GM21381 (cell line): ENCODE results near the gene ATP9A.
"Not testable (repeated sequence)": the region's sequence is repeated elsewhere in the genome, so short reads cannot be mapped to it uniquely, and the experiment has no call there.

Experiments used
- ATAC-seq: cut with Tn5 transposase; IDR thresholded peaks from one replicate; pipeline ENCODE4 v1.9.1; 2021; ENCODE audit warnings: mild to moderate bottlenecking, moderate library complexity; ENCODE audit not compliant: unreplicated experiment

The ATP9A gene

GRCh38 chr20:51757226-51757625, 11.0 kb downstream of the ATP9A start:
- no peak for ATAC-seq

- ATAC-seq: peak; percentile 51
Measured at GRCh38 chr20:51756653-51757052, 11.5 kb downstream of the ATP9A start.

DNA sequence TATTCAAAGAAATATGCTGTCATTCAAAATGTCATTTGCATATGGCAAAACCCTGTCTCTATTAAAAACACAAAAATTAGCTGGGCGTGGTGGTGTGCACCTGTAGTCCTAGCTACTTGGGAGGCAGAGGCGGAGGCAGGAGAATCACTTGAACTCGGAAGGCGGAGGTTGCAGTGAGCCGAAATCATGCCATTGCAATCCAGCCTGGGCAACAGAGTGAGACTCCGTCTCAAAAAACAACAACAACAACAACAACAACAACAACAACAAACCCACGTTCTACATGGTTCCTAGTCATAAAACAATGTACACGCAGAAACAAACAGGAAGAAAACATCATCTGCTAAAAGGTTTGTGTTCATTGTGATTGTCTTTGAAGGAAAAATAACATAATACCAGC, 15.0 kb downstream of the ATP9A start:
- ATAC-seq: not testable (repeated sequence)

- no peak for ATAC-seq
Measured at GRCh38 chr20:51752343-51752951, 15.7 kb downstream of the ATP9A start.

DNA sequence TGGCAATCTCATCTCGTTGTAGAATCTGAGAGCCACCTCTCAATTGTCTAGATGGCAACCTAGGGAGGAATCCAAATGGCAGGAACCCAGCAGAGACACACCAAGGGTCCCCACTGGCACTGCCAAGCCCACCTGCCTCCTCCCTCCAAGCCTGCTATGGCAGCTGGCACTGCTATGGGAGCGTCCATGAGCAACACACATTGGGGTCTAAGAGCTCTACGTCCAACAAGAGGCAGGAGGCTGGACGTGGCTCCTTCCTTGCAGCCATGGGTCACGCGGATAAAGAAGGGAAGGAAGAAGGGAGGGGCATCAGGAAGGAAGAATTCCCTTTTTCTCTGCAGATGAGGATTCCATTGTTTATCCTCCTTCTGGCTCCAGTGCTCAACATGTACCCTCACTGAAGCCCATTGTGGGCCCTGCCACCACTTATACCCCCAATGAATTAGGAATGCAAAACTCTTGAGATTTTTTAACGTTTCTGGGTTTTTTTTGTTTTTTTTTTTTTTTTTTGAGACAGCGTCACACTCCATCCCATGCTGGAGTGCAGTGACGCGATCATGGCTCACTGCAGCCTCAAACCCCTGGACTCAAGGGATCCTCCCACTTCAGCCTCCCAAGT, 17.3 kb downstream of the ATP9A start:
- ATAC-seq: no peak

DNA sequence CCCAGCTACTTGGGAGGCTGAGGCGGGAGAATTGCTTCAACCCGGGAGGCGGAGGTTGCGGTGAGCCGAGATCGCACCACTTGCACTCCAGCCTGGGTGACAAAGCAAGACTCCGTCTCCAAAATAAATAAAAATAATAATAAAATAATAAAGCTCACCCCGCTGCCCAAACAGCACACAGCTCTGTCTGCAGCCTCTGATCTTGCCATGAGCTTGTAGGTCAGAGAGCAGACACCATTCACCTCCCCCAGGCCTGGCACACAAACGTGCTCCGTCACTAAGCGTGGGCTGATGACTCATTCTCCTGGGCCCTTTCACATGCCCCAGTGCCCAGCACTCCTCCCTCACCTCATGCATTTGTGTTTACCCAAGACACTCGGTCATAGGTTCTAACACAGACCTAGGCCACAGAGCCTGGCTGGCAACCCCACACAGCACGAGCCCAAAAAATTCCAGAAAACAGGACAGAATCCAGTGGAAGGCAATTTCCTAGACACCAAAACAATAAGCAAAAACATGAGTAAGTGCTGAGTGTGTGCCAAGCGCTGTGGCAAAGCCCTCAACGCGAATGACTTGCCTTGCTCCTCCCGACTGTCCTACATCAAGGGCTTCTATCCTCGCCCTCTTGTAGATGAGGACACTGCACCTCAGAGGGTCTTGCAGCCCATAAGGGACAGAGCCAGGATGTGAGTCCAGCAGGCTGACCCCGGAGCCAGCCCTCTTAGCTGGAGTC, 18.0 kb downstream of the ATP9A start:
- no peak for ATAC-seq

- no peak for ATAC-seq
Measured at GRCh38 chr20:51749674-51750036, 18.5 kb downstream of the ATP9A start.

DNA sequence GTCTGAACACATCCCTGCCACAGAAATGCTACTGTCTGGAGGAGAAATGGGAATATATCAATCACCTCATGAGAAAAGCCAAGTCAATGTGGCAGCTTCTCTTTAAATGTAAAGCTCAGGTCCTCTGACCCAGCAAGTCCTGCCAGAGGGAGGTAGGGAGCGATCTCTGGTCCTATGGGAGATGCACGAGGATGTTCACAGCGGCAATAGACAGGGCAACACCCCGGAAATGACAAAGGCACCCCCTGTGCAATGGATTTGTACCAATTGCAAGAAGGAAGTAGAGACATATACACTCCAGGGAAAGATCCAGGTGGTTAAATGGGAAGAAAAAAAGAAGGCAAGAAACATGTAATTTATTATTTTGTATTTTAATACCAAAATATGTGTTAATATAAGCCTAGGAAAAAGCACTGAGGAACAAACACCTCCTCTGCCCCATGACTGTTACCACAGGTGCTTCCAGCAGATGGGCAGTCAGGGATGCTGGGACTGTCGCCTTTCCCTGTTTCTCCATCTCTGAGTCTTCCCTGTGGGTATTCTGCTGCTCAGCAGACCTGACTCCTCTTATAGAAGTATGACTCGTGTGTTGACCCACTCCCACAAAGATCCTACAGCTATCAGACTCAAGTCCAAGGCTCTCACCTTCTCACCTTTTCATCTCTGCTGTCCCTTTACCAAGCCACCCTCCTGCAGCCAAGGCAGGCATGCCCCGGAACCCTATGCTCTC, 20.8 kb downstream of the ATP9A start:
- ATAC-seq: no peak

- no peak for ATAC-seq
Measured at GRCh38 chr20:51745804-51746203, 22.4 kb downstream of the ATP9A start.

DNA sequence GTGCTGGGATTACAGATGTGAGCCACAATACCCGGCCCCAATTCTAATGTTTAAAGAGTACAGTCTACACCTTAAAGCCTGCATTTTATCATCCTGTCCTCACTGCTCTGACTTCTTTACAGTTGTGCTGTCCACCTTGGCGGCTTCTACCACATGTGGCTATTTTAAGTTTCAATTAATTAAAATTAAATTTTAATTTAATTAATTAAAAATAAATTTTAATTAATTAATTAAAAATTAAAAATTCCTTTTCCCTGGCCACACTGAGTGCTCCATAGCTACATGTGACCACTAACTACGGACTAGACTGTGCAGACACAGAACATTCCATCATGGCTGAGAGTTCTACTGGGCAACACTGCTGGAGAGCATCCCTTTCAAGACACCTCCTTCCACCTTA, 27.4 kb downstream of the ATP9A start:
- ATAC-seq: no peak

- ATAC-seq: not testable (repeated sequence)
Measured at GRCh38 chr20:51740308-51740707, 27.9 kb downstream of the ATP9A start.

GRCh38 chr20:51739722-51740249, 28.4 kb downstream of the ATP9A start:
- no peak for ATAC-seq

DNA sequence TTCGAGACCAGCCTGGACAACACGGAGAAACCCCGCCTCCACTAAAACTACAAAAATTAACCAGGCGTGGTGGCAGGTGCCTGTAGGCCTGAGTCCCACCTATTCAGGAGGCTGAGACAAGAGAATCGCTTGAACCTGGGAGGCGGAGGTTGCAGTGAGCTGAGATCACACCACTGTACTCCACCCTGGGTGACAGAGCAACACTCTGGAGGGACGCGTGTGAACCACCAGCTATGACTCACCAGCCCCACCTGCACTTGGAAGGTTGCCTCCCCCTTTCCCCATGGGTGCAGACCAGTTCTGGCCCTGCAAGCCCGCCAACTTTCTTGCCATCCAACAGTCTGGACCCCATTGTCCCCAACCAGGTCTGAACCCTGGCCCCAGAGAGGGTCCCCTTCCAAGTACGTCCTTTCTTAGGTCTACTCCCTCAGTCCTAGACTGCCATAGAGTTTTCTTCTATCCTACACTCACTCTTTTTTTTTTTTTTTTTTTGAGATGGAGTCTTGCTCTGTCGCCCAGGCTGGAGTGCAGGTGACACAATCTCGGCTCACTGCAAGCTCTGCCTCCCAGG, 29.2 kb downstream of the ATP9A start:
- no peak for ATAC-seq

- not testable (repeated sequence) for ATAC-seq
Measured at GRCh38 chr20:51738261-51738660, 29.9 kb downstream of the ATP9A start.

DNA sequence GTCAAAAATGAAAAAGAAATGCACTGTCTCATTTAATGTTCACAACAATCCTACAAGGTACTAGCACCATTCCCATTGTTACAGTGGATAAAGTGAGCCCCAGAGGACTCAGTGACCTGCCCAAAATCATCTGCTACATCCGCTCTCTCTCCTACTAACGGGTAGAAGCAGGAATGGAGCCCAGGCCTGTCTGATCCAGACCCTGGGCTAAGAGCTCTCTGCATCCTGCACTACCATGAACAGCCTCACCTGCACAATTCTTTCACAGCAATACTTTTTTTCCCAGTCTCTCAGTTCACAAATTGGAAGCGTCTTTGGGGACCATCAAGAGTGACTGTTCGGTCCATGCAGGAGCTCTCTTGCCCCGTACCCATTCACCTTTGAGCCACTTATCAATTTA, 31.2 kb downstream of the ATP9A start:
- no peak for ATAC-seq

DNA sequence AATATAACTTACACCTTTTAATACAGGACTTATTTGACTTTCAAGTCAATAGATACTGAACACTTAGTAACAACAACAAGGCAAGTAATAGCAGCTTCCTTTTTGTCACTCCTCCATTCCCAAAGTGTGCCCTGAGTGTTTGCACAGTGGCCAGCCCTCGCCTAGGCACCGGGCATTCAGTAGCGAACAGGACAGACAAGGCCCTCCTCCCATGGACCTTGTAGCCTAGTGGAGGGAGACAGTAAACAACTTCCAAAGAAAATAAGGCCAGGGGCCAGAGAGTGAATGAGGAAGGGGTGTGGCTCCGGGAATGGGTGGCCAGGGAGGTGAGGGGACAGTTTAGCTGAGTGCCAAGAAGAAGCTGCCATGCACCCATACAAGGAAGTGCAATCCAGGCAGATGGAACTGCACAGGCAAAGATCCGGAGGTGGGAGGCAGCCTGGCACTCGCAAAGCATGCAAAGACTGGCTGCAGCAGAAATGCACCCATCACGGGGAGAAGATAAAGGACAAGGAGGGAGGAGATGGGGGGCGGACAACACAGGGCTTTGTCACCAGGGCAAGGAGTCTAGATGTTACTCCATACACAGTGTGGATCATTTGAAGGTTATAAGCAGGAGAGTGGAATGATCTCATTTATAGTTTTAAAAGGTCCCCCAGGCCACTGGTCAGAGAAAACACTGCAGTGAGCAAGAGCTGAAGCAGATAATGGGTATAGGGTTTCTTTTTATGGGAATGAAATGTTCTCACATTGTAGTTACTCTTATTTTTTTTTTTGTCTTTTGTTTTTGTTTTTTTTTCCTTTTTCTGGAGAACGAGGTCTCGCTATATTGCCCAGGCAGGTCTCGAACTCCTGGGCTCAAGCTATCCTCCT, 32.2 kb downstream of the ATP9A start:
- no peak for ATAC-seq

DNA sequence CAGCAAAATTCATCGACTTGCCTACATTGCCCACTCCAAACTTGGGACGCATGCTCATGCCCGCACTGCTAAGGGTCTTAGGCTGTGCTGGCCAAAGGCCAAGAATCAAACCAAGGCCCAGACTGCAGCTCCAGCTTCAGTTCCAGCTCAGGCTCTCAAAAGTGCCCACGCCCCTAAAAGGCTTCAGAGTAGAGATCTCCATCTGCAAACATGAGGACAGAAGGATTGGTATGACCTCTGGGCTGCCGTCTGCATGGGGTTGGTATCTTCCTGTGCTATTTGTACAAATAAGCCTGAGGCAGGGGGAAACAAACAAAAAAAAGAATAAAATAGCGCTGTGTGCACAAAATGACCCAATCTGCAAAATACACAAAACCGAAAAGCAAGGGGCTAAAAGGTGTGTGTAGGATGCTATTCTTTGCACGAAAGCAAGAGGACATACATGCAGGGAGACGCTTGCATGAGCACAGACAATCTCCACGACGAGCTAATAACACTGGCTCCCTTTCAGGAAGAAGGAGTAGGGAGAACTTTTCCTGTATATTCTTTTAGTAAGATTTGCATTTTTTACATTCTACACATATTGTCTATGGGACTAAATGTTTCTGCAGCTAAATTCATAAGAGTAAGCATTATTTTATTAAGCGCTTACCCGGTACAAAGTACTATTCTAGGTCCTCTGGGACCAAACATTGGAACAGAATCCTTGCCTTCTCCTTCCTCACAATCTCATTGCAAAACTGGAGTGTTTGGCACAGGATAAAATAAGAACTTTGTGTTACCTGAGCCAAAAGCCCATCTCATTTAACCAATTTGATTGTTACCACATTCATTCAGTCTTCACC, 33.1 kb downstream of the ATP9A start:
- ATAC-seq: no peak

DNA sequence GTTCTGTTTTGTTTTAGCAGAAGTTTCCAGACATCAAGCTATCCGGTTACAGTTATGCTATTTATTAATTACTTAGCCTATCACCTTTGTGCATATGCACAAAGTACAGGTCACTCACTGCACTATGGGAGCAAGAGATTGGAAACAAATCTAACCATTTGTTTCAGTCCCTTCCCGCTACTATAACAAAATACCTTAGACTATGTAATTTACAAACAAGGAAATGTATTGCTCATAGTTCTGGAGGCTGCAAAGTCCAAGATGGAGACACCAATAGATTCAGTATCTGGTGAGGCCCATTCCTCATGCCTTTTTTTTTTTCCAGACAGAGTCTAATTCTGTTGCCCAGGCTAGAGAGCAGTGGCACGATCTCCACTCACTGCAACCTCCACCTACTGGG, 35.1 kb downstream of the ATP9A start:
- ATAC-seq: no peak

DNA sequence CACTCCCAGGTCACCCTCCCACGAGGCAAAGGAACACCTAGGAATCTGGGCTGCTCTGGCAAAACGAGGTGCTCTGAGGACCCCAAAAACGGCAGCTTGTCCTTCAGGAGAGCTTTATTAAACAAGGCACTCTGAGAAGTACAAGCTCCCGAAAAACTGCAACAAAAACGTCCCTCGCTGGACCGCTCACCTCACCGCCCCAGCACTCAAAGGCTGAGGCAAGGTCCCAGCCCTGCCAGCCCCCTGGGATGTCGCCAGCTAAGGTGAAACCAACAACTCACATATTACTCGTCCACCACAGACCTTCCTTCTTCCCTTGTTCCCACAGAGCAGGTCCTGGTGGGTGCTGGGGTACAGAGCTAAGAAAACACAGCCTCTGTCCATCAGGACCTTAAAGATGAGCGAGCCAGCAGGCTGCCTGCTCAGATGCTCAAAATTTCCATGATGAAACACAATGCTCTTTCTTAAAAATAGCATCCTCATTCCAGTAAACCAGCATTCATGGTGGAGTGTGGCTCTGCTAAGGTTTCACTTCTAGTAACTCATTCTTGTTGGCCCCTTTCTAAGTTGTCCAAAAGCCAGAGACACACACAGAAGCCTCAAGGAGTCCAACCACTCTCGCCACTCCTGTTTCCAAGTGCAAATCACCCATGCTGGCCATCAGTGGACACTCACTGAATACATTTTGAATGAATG, 35.9 kb downstream of the ATP9A start:
- no peak for ATAC-seq
